Neural cell (in vitro differentiated cells): ENCODE results near the gene CTNNA2. TPM values are rescaled to one million over a fixed set of nuclear protein-coding genes. Genes with fewer than 3 reads are reported as not detected.

Source experiments
- H2AFZ ChIP-seq: fragments of 200-600, 300-800 bp; sonication (generic), shearing (Covaris generic); 2 replicates; pipeline ENCODE4 v1.6.0; 2014; ENCODE audit warnings: low read depth, mild to moderate bottlenecking, antibody characterized with exemption, low read length, moderate library complexity
- H3F3A ChIP-seq: fragments of 200-600 bp; shearing (Covaris generic); 2 replicates; pipeline ENCODE4 v1.6.1; 2016; ENCODE audit warnings: mild to moderate bottlenecking, moderate library complexity, mixed read lengths, antibody characterized with exemption, low read length; ENCODE audit not compliant: insufficient read depth, poor library complexity, severe bottlenecking
- H3K27ac ChIP-seq: fragments of 200-600, 300-800 bp; sonication (generic), shearing (Covaris generic); 2 replicates; pipeline ENCODE4 v1.5.1; 2014; ENCODE audit warnings: mild to moderate bottlenecking, low read length, moderate library complexity
- H3K27me3 ChIP-seq: fragments of 300-800, 200-600 bp; sonication (generic), shearing (Covaris generic); 2 replicates; pipeline ENCODE4 v1.6.0; 2014; ENCODE audit warnings: mild to moderate bottlenecking, low read depth, low read length, moderate library complexity; ENCODE audit not compliant: insufficient read depth
- H3K36me3 ChIP-seq: fragments of 300-800, 200-600 bp; sonication (generic), shearing (Covaris generic); 2 replicates; pipeline ENCODE4 v1.5.1; 2014; ENCODE audit warnings: mild to moderate bottlenecking, antibody characterized with exemption, low read length, moderate library complexity; ENCODE audit not compliant: insufficient read depth
- H3K4me2 ChIP-seq: fragments of 300-800, 200-600 bp; sonication (generic), shearing (Covaris generic); 2 replicates; pipeline ENCODE4 v1.6.0; 2014; ENCODE audit warnings: mild to moderate bottlenecking, low read length
- H3K4me3 ChIP-seq: fragments of 300-800, 200-600 bp; sonication (generic), shearing (Covaris generic); 2 replicates; pipeline ENCODE4 v1.5.1; 2014; ENCODE audit warnings: mild to moderate bottlenecking, low read length, moderate library complexity
- H3K79me2 ChIP-seq: fragments of 200-600 bp; shearing (Covaris generic); replicated peaks from 2 replicates; pipeline ENCODE4 v1.6.0; 2014; ENCODE audit warnings: mild to moderate bottlenecking, low read length, moderate library complexity; ENCODE audit not compliant: insufficient read depth
- H3K9ac ChIP-seq: fragments of 300-800, 200-600 bp; sonication (generic), shearing (Covaris generic); 2 replicates; pipeline ENCODE4 v1.6.1; 2016; ENCODE audit warnings: mild to moderate bottlenecking, low read length, mixed read lengths
- H3K9me2 ChIP-seq: fragments of 200-600 bp; shearing (Covaris generic); 2 replicates; pipeline ENCODE4 v1.6.1; 2016; ENCODE audit warnings: mild to moderate bottlenecking, low read length, mixed read lengths; ENCODE audit not compliant: insufficient read depth
- H3K9me3 ChIP-seq: fragments of 200-600, 300-800 bp; sonication (generic), shearing (Covaris generic); 2 replicates; pipeline ENCODE4 v1.6.1; 2016; ENCODE audit warnings: mild to moderate bottlenecking, mixed run types, low read length, moderate library complexity, mixed read lengths
- H4K20me1 ChIP-seq: fragments of 200-600 bp; shearing (Covaris generic); 2 replicates; pipeline ENCODE4 v1.6.1; 2016; ENCODE audit warnings: mild to moderate bottlenecking, mixed run types; ENCODE audit not compliant: insufficient read depth
- EP300 ChIP-seq: fragments of 450-650 bp; conservative IDR thresholded peaks from 2 replicates; pipeline ENCODE4 v1.6.1; 2014; ENCODE audit warnings: antibody characterized with exemption, mild to moderate bottlenecking, moderate library complexity; ENCODE audit not compliant: poor library complexity, severe bottlenecking
- EZH2 ChIP-seq: fragments of 200-600, 300-800 bp; shearing (Covaris generic), sonication (generic); IDR thresholded peaks from 2 replicates; pipeline ENCODE4 v1.6.1; 2014; ENCODE audit warnings: antibody characterized with exemption, low read length, borderline replicate concordance, mild to moderate bottlenecking; ENCODE audit not compliant: insufficient read depth, poor library complexity, severe bottlenecking
- MXI1 ChIP-seq: fragments of 450-650 bp; conservative IDR thresholded peaks from 2 replicates; pipeline ENCODE4 v1.6.1; 2014; ENCODE audit warnings: antibody characterized with exemption, mild to moderate bottlenecking; ENCODE audit not compliant: poor library complexity, severe bottlenecking
- POLR2AphosphoS5 ChIP-seq: IDR thresholded peaks from 2 replicates; pipeline ENCODE4 v1.6.1; 2012
- RAD21 ChIP-seq: fragments of 450-650 bp; conservative IDR thresholded peaks from 2 replicates; pipeline ENCODE4 v1.6.1; 2014; ENCODE audit warnings: antibody characterized with exemption, mild to moderate bottlenecking, moderate library complexity
- SMC3 ChIP-seq: fragments of 450-650 bp; conservative IDR thresholded peaks from 2 replicates; pipeline ENCODE4 v1.6.1; 2014; ENCODE audit warnings: antibody characterized with exemption, mild to moderate bottlenecking, moderate library complexity; ENCODE audit not compliant: poor library complexity
- TAF1 ChIP-seq: IDR thresholded peaks from 2 replicates; pipeline ENCODE4 v1.6.1; 2012; ENCODE audit warnings: low read depth
- polyA plus RNA-seq: library from polyadenylated mRNA; depleted of rRNA; stranded (reverse); fragments of >200 nt; gene quantifications from 2 replicates; pipeline ENCODE4 v1.2.3, GENCODE V29; 2014
- TF ChIP-seq, protein P1 (sequence below): IDR thresholded peaks from 2 replicates; pipeline ENCODE4 v1.6.1; 2012; ENCODE audit warnings: borderline replicate concordance
- TF ChIP-seq, protein P2 (sequence below): fragments of 450-650 bp; IDR thresholded peaks from 2 replicates; pipeline ENCODE4 v1.5.1; 2014; ENCODE audit warnings: antibody characterized with exemption, mild to moderate bottlenecking, moderate library complexity; ENCODE audit not compliant: poor library complexity, severe bottlenecking

Gene CTNNA2
- polyA plus RNA-seq, 1 donor from 2014 or later, result 194 TPM

DNA sequence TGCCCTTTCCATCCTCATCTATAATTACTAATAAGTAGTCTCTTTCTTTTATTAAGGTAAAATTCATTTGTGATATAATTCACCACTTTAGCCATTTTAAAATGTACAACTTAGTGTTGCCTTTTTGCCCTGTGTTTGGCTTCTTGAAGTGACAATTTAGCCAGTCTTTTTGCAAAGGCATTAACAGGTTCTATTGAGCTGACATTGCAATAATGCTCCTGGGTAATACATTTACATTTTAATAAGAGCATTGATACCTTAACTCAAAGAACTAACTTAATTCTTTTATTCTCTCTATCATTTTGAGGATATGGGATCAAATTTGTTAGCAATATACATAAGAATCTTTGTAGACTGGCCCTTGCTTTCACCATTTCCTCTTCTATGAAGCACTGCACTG lies 549.4 kb downstream of the CTNNA2 start:
- H3K4me3 ChIP-seq, result no peak overlapping the region
- no peaks in the 10 kb centered on the region for H4K20me1 ChIP-seq
- no peaks in the 10 kb centered on the region for H3K79me2 ChIP-seq
- H3K36me3 ChIP-seq, result no peaks in the 10 kb centered on the region
- TF ChIP-seq, protein P1, sequence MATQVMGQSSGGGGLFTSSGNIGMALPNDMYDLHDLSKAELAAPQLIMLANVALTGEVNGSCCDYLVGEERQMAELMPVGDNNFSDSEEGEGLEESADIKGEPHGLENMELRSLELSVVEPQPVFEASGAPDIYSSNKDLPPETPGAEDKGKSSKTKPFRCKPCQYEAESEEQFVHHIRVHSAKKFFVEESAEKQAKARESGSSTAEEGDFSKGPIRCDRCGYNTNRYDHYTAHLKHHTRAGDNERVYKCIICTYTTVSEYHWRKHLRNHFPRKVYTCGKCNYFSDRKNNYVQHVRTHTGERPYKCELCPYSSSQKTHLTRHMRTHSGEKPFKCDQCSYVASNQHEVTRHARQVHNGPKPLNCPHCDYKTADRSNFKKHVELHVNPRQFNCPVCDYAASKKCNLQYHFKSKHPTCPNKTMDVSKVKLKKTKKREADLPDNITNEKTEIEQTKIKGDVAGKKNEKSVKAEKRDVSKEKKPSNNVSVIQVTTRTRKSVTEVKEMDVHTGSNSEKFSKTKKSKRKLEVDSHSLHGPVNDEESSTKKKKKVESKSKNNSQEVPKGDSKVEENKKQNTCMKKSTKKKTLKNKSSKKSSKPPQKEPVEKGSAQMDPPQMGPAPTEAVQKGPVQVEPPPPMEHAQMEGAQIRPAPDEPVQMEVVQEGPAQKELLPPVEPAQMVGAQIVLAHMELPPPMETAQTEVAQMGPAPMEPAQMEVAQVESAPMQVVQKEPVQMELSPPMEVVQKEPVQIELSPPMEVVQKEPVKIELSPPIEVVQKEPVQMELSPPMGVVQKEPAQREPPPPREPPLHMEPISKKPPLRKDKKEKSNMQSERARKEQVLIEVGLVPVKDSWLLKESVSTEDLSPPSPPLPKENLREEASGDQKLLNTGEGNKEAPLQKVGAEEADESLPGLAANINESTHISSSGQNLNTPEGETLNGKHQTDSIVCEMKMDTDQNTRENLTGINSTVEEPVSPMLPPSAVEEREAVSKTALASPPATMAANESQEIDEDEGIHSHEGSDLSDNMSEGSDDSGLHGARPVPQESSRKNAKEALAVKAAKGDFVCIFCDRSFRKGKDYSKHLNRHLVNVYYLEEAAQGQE, result no peak
- TF ChIP-seq RAD21 (no peak), POLR2AphosphoS5 (no peak)
- H3F3A ChIP-seq, result no peaks in the 10 kb centered on the region
- no peaks in the 10 kb centered on the region for H3K27me3 ChIP-seq
- no peak overlapping the region for H3K27ac ChIP-seq
- H2AFZ ChIP-seq, result no peak overlapping the region
- no peak overlapping the region for H3K9ac ChIP-seq
- no peaks in the 10 kb centered on the region for H3K9me2 ChIP-seq
- no peaks in the 10 kb centered on the region for H3K9me3 ChIP-seq
- no peak overlapping the region for H3K4me2 ChIP-seq

DNA sequence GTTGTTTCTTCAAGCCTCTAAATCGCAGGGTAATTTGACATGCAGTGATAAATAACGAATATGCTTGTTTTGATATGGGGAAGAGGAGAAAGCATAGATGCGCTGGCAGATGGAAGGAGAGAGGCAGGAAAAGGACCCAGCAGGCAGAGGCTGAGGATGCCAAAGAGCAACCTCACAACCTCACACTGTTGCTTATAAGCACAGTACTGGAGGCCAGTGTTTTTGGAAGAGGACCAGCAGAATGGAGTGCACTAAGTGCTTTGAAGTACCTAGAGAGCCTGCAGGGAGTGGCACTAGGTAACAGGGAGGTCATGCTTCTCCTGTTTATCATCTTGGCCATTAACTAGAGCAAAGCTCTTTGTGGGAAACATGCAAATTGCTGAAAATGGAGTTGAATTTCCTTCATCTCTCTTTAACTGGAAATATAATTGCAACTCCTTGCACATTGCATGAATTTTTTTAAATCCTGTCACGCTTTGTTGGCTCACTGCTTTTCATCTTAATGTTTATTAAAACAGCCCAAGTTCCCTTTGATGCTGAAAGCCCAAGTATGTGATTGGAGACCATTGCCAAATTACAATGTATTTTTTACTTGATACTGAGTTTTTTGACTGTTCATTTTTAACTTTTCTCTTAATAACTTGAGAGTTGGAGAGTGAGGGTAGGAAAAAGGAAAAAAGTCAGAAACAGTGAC lies 555.3 kb downstream of the CTNNA2 start:
- Histone ChIP-seq H2AFZ (no peak overlapping the region), H3K27me3 (no peaks in the 10 kb centered on the region), H3K4me3 (no peak overlapping the region), H3K4me2 (no peak overlapping the region), H3F3A (no peaks in the 10 kb centered on the region), H3K9ac (no peak overlapping the region), H3K27ac (no peak overlapping the region), H3K36me3 (no peaks in the 10 kb centered on the region), H3K9me2 (no peaks in the 10 kb centered on the region), H4K20me1 (no peaks in the 10 kb centered on the region), H3K9me3 (no peaks in the 10 kb centered on the region), H3K79me2 (no peaks in the 10 kb centered on the region)
- TF ChIP-seq SMC3, result no peak
- no peak for TF ChIP-seq EP300
- TF ChIP-seq RAD21, result no peak
- TF ChIP-seq, protein P1, result no peak

DNA sequence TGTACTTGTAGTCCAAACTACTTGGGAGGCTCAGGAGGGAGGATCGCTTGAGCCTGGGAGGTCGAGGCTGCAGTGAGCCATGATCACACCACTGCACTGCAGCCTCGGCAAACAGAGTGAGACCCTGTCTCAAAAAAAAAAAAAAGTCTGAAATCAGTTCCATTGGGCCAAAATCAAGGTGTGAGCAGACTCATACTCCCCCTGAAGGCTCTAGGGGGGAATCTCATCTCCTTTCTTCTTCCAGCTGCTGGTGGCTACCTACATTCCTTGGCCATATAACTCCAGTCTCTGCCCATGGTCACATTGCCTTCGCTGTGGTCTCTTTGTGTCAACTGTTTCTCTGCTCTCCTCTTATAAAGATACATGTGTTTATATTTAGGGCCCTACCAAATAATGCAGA lies 557.7 kb downstream of the CTNNA2 start:
- Histone ChIP-seq H3K27me3 (no peaks in the 10 kb centered on the region), H3K9me3 (no peaks in the 10 kb centered on the region), H2AFZ (no peak overlapping the region), H3K27ac (no peak overlapping the region), H3K9me2 (no peaks in the 10 kb centered on the region), H3K79me2 (no peaks in the 10 kb centered on the region), H3K36me3 (no peaks in the 10 kb centered on the region), H4K20me1 (no peaks in the 10 kb centered on the region), H3K4me2 (no peak overlapping the region), H3K4me3 (no peak overlapping the region), H3K9ac (no peak overlapping the region), H3F3A (no peaks in the 10 kb centered on the region)
- TF ChIP-seq MXI1 (no peak), TAF1 (no peak), EP300 (no peak), POLR2AphosphoS5 (no peak), SMC3 (no peak), EZH2 (no peak), RAD21 (no peak)
- TF ChIP-seq, protein P2, sequence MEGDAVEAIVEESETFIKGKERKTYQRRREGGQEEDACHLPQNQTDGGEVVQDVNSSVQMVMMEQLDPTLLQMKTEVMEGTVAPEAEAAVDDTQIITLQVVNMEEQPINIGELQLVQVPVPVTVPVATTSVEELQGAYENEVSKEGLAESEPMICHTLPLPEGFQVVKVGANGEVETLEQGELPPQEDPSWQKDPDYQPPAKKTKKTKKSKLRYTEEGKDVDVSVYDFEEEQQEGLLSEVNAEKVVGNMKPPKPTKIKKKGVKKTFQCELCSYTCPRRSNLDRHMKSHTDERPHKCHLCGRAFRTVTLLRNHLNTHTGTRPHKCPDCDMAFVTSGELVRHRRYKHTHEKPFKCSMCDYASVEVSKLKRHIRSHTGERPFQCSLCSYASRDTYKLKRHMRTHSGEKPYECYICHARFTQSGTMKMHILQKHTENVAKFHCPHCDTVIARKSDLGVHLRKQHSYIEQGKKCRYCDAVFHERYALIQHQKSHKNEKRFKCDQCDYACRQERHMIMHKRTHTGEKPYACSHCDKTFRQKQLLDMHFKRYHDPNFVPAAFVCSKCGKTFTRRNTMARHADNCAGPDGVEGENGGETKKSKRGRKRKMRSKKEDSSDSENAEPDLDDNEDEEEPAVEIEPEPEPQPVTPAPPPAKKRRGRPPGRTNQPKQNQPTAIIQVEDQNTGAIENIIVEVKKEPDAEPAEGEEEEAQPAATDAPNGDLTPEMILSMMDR, result no peak
- TF ChIP-seq, protein P1, result no peak
